Measurements from ENCODE around the gene IFRD2.
"Not testable (repeated sequence)": the region's sequence is repeated elsewhere in the genome, so short reads cannot be mapped to it uniquely, and the experiment has no call there.

The IFRD2 gene

DNA sequence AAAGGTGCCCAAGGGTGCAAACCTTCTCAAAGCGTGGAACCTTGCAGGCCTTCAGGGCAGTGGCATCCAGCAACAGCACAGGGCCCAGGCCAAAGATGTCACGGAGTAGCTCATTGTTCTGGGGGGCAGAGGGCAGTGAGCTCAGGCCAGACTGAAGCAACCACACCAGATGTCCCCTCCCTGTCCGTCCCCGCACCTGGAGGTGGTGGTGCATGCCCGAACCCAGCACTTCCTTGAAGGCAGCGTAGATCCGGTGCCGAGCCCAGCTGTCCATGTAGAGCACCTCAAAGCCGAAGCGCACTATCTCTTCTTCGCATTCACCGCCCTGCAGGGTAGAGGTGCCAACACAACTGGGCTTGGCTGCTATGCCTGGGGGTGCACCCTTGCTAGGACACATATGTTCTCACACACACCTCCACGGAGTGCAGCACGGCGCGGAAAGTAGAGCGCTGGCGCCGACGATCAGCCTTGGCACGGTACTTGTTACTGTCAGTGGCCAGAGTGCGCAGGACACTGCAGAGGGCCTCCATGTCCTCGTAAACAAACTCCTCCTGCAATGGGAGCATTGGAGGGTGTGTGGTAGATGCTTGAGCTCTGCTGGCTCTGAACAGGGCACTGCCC, 3.7 kb downstream of the IFRD2 start:
- DNase-seq (ENCODE audit: low read depth) = no peak
- TF ChIP-seq CTCF (IDR thresholded peaks at IDR 0.05; ENCODE audit: low read depth, low read length, missing control alignments) = no peak
- no peak overlapping the region for H3K4me3 ChIP-seq (ENCODE audit: low read depth, low read length)

- no peak for DNase-seq (ENCODE audit: low read depth)
- no peak for TF ChIP-seq CTCF (IDR thresholded peaks at IDR 0.05; ENCODE audit: low read depth, low read length, missing control alignments)
- no peak overlapping the region for H3K4me3 ChIP-seq (ENCODE audit: low read depth, low read length)
Measured at GRCh38 chr3:50287262-50287661, 5.0 kb downstream of the IFRD2 start.

DNA sequence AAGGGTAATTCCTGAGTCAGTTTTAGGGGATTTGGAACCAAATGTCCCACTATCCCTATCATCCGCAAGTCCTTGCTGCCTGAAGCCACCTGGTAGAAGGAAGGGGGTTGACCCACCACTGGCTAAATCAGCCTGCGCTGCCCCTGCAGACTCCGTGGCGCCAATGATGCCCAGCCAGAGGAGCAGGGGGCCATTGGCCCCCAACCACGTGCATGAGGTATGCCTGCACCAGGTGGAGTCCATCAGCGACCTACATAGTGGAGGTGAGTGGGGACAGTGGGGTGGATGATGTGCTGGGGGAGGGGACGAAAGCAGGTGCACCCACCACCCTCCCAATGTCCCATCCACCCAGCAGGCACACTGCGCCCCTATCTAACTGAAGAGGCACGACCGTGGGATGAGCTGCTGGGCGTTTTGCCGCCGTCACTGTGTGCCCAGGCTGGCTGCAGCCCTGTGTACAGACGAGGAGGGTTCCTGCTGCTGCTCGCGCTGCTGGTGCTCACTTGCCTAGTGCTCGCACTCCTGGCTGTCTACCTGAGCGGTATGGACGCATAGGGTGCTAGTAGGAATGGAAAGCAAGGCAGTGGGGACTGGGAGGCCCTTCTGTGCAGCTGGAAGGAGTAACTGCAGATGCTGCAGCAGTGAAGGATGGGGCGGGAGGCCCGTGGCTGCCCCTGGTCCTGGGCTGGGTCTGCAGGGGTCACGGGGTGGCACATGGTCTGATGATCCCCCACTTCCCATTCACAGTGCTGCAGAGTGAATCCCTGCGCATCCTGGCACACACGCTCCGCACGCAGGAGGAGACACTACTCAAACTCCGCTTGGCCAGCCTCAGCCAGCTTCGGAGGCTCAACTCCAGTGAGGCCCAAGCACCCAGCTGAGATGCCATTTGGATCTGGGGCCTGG, 5.7 kb downstream of the IFRD2 start:
- no peak for TF ChIP-seq CTCF (IDR thresholded peaks at IDR 0.05; ENCODE audit: low read depth, low read length, missing control alignments)
- H3K4me3 ChIP-seq (ENCODE audit: low read depth, low read length) = no peak overlapping the region
- no peak for DNase-seq (ENCODE audit: low read depth)

DNA sequence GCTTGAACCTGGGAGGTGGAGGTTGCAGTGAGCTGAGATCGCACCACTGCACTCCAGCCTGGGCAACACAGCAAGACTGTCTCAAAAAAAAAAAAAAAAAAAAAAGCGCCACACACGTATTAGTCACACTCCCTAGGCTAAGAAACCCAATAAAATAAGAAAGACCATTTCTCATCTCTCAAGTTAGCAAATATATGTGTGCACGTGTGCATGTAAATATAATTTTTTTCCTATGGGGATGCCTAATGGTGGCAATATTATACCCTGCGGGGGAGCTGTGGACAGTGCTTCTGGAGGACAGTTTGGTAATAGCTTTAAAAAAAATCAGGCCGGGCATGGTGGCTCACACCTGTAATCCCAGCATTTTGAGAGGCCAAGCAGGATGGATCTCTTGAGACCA, 8.1 kb downstream of the IFRD2 start:
- DNase-seq (ENCODE audit: low read depth) = not testable (repeated sequence)

DNA sequence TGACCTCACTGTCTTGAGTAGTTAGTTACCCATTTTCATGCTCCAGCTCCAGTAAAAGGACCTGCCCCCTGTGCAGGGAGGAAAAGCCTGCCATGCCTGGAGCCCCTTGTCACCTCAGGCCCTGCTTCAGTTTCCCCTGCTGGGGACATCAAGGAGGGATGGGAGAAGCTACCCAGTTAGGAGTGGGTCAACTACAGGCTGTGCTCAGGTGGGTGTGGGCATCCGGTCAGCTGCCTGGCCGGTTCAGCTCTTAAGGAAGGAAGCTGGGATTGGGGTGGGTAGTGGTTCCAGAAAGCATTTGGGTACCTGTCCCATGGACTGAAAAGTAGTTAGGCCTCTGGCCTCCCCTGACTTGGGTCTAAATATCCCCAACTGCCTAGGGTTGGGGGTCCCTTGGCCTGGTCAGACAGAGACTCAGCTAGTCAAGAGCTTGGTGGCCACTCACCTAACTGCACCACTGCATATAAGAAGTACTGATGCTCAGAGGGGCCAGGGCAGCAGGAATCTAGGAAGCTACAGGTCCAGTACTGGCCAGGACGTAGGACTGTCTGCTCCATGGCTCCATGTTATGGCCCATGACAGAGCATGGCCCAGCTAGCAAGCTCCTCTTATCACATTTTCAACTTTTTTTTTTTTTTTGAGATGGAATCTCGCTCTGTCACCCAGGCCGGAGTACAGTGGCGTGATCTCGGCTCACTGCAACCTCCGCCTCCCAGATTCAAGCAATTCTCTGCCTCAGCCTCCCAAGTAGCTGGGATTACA, 12.8 kb downstream of the IFRD2 start:
- no peak for DNase-seq (ENCODE audit: low read depth)
- no peak overlapping the region for H3K4me3 ChIP-seq (ENCODE audit: low read depth, low read length)
- no peak for TF ChIP-seq CTCF (IDR thresholded peaks at IDR 0.05; ENCODE audit: low read depth, low read length, missing control alignments)

More for the DNA sequence above, 8.1 kb downstream of the IFRD2 start:
- not testable (repeated sequence) for H3K4me3 ChIP-seq (ENCODE audit: low read depth, low read length)

DNA sequence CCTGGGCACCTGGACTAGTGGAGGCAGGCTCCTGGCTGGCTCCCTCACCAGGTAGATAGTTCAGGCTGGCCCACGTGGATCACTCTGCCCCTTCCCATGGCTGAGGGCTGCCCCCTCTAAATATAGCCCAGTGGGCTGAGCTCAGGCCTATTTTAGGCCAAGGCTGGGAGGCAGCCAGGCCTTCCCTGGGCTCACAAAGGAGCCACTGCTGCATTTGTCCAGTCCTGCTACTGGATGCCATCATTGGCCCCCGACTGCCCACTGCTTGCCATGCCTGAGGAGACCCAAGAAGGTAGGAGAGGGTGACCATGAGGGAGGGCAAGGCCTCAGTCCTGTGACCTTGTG, 13.4 kb downstream of the IFRD2 start, which contains the start of gene LSMEM2:
TSS of gene LSMEM2 (plus strand) at position 208 of the 345 bp plus-strand sequence. CDS start at position 235, 27 bp downstream.
- no peak within 1 kb of the TSS for H3K4me3 ChIP-seq (ENCODE audit: low read depth, low read length)
- no peak for DNase-seq (ENCODE audit: low read depth)
- no peak for TF ChIP-seq CTCF (IDR thresholded peaks at IDR 0.05; ENCODE audit: low read depth, low read length, missing control alignments)

Data from GM12864 (cell line).